ENCODE results near the gene ATXN10. TPM values are rescaled to one million over a fixed set of nuclear protein-coding genes. Genes with fewer than 3 reads are reported as not detected.
A peak's percentile ranks its signal among the peaks of the same experiment; 100 is the strongest.

Gene ATXN10
- total and polyA plus RNA-seq, 10 of the 15 experiments (the other 5 are each of a cell fraction or from before 2014, with no cell fraction given): 29.2 to 249 (median 146) TPM

GRCh38 chr22:45769569-45770210, 98.1 kb downstream of the ATXN10 start:
- peak overlapping the region; percentile 73 for H3K27ac ChIP-seq (ENCODE audit: control insufficient read depth, insufficient read depth)
- POLR2A ChIA-PET: interaction anchor here (0.6 to 1.4 kb wide), 3 partner anchors 17 to 105 kb away, joined by 3 read pairs; no protein-coding TSS in a partner anchor
- SMC1A ChIA-PET (ENCODE audit: uncharacterized antibody, unreplicated experiment): interaction anchor here (1.4 kb wide), 1 partner anchor 9 kb away, joined by 6 read pairs; no protein-coding TSS in a partner anchor
- H3K9ac ChIP-seq (ENCODE audit: control insufficient read depth, insufficient read depth, low read length): no peak overlapping the region; the same call in 1 of the 2 replicates
- no peaks in the 10 kb centered on the region for H4K20me1 ChIP-seq (ENCODE audit: control insufficient read depth, insufficient read depth)
- H3K36me3 ChIP-seq (ENCODE audit: control insufficient read depth in 2 of 2, insufficient read depth in 2 of 2, low read length in 1 of 2): peaks cover 4 to 18% of the 10 kb centered on the region in 2 experiments
- peak overlapping the region; percentile 7; the same call in 1 of the 2 replicates for H3K4me2 ChIP-seq (ENCODE audit: control insufficient read depth, insufficient read depth)
- H3K4me1 ChIP-seq (ENCODE audit: control insufficient read depth, insufficient read depth, low read length): peaks cover 50% of the 10 kb centered on the region
- DNase-seq (ENCODE audit: low read depth, low spot score) (no peak), FAIRE-seq (no peak), ATAC-seq (peak; percentile 38; the same call in 2 of the 3 replicates)
- no peak overlapping the region for H2AFZ ChIP-seq (ENCODE audit: control insufficient read depth, low read depth, low read length)
- no TSS peak for BruUV-seq (replicated peaks)
- CTCF ChIA-PET: interaction anchor here (0.6 kb wide), 1 partner anchor 86 kb away, joined by 3 read pairs; no protein-coding TSS in a partner anchor
- H3K79me2 ChIP-seq (ENCODE audit: control insufficient read depth, insufficient read depth, low read length): peaks cover 25% of the 10 kb centered on the region
- in situ Hi-C loops (cut with MboI) (no loop called here), intact Hi-C loops (cut with micrococcal nuclease; ENCODE audit: unreplicated experiment) (no loop called here)
- TF ChIP-seq MEF2A (IDR thresholded peaks at IDR 0.05; ENCODE audit: insufficient read depth, low read depth, low read length): 0 out of 2 replicates have a peak, but pooled peaks have one; percentile 40
- TF ChIP-seq IRF5 (IDR thresholded peaks at IDR 0.05; ENCODE audit: borderline replicate concordance): no peak
- no peak for TF ChIP-seq FOXM1 (IDR thresholded peaks at IDR 0.05; ENCODE audit: low read depth, low read length)
- 0 out of 2 replicates have a peak, but pooled peaks have one; percentile 56 for TF ChIP-seq YY1 (IDR thresholded peaks at IDR 0.05; ENCODE audit: low read depth, low read length)
- H3K4me3 ChIP-seq: no peak overlapping the region
- RAD21 ChIA-PET (ENCODE audit: unreplicated experiment): no interaction called here
- no peaks in the 10 kb centered on the region for H3K27me3 ChIP-seq (replicated peaks in 1 of 2; ENCODE audit: control insufficient read depth in 2 of 2, insufficient read depth in 2 of 2, low read length in 1 of 2)
- no peaks in the 10 kb centered on the region; the same call in 2 of the 3 replicates for H3K9me3 ChIP-seq (replicated peaks; ENCODE audit: control insufficient read depth, insufficient read depth, low read length)
- 74% methylated on average over 3 of the region's 3 CpGs for WGBS (ENCODE audit: insufficient coverage, insufficient replicate concordance, low lambda C conversion rate, missing lambda C conversion rate)

Data from GM12878 (cell line).